ENCODE results near the gene CHERP.

Gene CHERP

GRCh38 chr19:16541526-16542044 lies 652 bp downstream of the CHERP start:
- no peak for DNase-seq

GRCh38 chr19:16540948-16541347 lies 1.3 kb downstream of the CHERP start:
- DNase-seq = no peak

GRCh38 chr19:16537111-16537510 lies 5.1 kb downstream of the CHERP start:
- DNase-seq = no peak

- DNase-seq = no peak
Observed at GRCh38 chr19:16536130-16536529, 6.1 kb downstream of the CHERP start.

- DNase-seq = no peak
Observed at GRCh38 chr19:16535381-16535780, 6.9 kb downstream of the CHERP start.

GRCh38 chr19:16532440-16533234 lies 9.6 kb downstream of the CHERP start:
- no peak for DNase-seq

- DNase-seq = no peak
Observed at GRCh38 chr19:16531380-16531669, 10.9 kb downstream of the CHERP start.

GRCh38 chr19:16530540-16531379 lies 11.5 kb downstream of the CHERP start:
- no peak for DNase-seq

- DNase-seq = no peak
Observed at GRCh38 chr19:16529466-16530144, 12.6 kb downstream of the CHERP start.

GRCh38 chr19:16527971-16528521 lies 14.2 kb downstream of the CHERP start:
- DNase-seq = no peak

GRCh38 chr19:16527334-16527935 lies 14.8 kb downstream of the CHERP start:
- DNase-seq = no peak

- no peak for DNase-seq
Observed at GRCh38 chr19:16525751-16526481, 16.3 kb downstream of the CHERP start.

GRCh38 chr19:16524991-16525734 lies 17.1 kb downstream of the CHERP start:
- no peak for DNase-seq

- DNase-seq = no peak
Observed at GRCh38 chr19:16522559-16523377, 19.5 kb downstream of the CHERP start.

- no peak for DNase-seq
Observed at GRCh38 chr19:16521715-16522289, 20.4 kb downstream of the CHERP start.

- DNase-seq = no peak
Observed at GRCh38 chr19:16520986-16521624, 21.1 kb downstream of the CHERP start.

- DNase-seq = no peak
Observed at GRCh38 chr19:16520074-16520973, 21.9 kb downstream of the CHERP start.

GRCh38 chr19:16519230-16519687 lies 23.0 kb downstream of the CHERP start:
- no peak for DNase-seq

Measured in fibroblast of skin of right biceps (primary cell).